ENCODE data around the gene TMEM184B.

The TMEM184B gene

DNA sequence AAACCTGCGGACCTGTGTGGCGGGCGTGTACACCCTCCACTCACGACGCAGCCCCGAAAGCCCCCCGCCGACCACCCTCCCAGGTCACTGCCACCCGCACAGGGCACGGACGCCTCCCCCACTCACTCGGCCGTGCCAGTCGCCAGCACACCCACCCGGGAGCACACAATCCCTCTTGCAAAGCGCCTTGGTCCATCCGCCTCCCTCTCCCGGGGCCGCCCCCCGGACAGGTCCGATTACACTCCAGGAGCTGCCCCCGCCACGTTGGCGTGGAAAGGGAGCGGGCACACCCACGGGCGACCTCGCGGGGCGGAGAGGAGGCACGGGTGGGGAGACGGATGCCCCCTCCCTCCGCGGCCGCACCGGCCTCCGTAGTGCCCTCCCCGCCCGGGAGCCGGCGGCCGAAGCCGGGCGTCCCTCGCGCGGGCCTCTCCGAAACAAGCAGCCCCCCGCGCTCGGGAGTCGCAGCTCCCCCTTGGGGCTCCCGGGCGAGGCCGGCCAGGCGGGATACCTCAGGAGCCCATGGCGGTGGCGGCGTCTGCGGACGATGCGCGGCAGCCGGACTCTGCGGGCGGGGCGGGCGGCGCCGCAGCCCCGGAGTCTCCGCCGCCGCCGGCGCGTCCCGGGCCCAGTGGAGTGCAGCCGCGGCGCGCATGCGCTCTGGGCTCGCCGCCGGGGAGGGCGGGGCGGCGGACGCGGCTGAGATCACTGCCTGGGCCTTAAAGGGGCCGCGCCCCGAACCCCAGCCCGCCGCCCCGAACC, at the start of gene TMEM184B:
Gene TMEM184B (minus strand): TSS at position 638 of the 762 bp plus-strand sequence. CDS start 25,049 bp downstream, outside the sequence.
- peak; percentile 70 for DNase-seq

- DNase-seq, result no peak
Observed at GRCh38 chr22:38320605-38321402, 48.0 kb upstream of the TMEM184B start.

- DNase-seq, result peak; percentile 13
Observed at GRCh38 chr22:38318792-38319773, 46.3 kb upstream of the TMEM184B start.

DNA sequence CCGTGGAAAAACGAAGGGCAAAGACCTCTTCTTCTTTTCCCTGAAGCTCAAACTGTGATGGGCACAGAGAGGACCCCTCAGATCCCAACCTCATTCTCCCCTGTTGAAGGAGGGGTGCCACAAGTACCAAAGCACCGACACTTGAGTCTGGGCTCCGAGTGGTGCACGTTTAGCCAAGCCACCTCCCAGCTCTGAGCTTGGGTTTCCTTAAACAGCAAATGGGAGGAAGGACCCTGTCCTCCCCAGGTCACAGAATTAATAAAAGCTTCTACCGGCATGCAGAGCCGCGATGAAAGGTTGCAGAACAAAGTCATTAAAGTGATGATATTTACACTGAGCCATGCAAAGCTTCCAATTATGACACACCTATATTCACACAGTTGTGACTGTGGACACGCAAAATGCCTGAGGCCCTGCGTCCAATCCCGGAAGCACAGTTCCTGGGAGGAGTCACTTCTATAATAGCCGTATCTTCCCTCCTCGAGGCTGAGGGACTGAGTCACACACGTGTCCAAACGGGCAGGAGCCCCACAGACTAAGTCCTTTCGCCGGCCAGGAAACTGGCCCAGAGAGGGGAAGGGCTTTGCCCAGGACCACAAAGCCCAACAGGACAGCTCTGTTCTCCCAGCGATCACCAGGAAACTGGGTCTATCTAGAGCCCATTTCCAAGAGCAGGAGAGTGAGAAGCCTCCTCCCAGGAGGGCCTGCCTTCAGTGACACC, 45.3 kb upstream of the TMEM184B start:
- DNase-seq, result no peak

GRCh38 chr22:38317122-38317994, 44.5 kb upstream of the TMEM184B start, which contains the start of gene CSNK1E:
Gene CSNK1E, minus strand, starts transcription at chr22:38317433. Its CDS starts 3,276 bp downstream, at chr22:38314157.
- DNase-seq, result peak; percentile 74

GRCh38 chr22:38316364-38317121, 43.7 kb upstream of the TMEM184B start:
- DNase-seq, result peak; percentile 56

DNA sequence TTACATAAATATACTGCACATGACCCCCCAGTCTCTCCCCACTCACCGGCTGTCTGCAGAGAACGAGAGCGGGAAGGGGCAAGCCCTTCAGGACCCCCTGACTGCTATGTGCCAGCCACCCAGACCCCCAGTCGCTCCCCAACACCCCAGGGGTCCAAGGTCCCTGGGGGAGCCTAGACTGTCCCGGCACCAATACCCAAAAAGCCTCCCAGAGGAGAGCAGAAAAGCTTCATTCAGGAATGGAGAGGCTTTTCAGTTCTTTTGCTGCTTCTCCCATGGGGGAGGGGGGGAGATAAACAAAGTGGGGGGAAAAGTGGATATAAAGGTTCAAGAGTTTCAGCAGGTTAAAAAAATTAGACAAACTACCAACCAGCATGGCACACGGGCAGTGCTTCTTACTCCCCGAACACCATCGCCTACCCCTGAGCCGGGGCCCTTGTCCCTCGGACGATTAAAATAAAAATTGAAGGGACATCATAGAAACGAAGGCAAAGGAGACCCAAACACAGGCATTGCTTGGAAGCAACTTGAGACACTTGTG, 43.1 kb upstream of the TMEM184B start:
- DNase-seq, result peak; percentile 56

- DNase-seq, result peak; percentile 12
Observed at GRCh38 chr22:38314933-38315822, 42.4 kb upstream of the TMEM184B start.

DNA sequence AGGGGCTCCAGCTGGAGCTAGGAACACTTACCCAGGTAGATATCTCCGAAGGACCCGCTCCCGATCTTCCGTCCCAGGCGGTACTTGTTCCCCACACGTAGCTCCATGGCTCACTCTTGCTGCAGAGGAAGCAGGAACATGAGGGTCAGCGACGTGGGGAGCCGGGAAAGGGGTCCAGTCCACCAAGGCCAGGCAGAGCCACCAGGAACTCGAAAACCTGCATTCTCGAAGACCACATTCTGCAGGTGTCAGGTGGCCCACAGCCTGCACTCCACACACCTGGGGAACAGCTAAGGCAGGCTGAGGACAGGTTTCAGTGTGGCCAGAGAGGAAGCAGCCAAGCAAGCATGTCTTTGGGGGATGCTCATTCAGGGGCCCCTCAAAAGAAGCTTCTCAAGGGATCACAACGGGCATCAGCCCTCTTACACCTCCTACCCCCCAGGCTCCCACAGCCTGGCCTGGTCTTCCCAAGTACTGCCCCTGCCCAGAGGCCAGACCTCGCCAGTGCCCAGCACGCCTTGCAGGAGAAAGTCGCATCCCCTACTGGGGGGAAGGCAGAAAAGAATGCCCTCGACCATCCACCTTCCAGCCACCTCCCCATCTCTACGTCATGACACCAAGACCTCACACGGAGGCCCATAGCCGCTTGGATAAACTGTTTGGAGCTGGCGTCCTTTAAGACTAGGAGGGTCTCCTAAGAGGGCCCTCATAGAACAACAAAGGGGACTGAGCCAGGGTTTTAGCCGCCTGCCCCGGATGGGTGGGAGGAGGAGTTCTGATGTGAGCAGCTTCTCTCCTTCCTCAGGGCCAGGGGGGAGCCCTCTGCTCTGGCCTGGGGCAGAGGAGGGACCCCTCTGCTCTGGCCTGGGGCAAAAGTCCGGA, 41.5 kb upstream of the TMEM184B start:
- DNase-seq, result no peak

DNA sequence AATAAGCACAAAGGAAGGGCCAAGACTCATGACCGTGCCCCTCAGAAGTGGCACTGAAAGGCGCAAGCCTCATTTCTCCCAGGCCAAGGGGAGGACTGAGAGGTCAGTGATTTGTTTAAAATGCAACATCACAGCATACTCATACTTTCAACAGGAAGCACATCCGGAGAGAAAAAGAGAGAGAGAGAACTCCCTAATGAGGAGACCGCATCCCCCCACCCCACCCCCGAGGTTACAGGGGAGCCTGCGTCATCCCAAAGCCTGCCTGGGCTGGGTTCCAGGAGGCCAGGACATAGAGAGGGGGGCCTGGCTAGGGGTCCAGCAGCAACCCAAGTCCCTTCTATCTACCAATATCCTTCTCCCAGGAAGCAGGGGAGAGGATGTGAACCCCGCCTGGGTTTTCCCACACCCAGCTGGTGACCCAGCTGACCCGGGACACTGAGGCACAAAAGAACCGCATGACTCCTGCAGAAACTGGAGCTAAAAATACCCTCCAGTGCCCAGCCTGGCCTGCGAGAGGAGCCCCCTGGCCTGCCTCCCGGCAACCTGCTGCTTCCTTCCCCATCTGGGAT, 40.7 kb upstream of the TMEM184B start:
- DNase-seq, result no peak

DNA sequence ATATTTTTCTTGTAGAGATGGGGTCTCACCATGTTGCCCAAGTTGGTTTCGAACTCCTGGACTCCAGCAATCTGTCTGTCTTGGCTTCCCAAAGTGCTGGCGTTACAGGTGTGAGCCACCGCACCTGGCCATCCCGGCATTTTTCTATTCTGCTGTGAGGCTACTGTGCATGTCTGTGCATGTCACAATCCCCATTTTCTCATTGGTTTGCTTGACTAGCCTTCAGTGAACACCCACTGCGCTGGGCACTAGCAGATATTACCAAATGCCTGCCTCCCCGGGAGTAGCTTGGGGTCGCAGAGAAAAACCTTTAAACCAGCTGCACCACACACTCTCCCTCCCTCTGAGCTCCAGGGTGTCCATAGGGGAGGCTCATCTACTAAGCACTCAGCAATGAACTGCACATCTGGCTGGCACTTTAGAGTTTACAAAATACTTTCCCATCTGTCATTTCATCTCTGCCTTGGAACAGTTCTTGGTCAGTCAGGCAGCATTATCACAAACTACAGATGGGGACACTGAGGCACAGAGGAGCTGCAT, 39.5 kb upstream of the TMEM184B start:
- DNase-seq, result no peak

GRCh38 chr22:38311323-38311620, 38.5 kb upstream of the TMEM184B start:
- no peak for DNase-seq

- no peak for DNase-seq
Observed at GRCh38 chr22:38310518-38311322, 37.9 kb upstream of the TMEM184B start.

- peak; percentile 24 for DNase-seq
Observed at GRCh38 chr22:38309614-38310517, 37.1 kb upstream of the TMEM184B start.

- no peak for DNase-seq
Observed at GRCh38 chr22:38308791-38309498, 36.1 kb upstream of the TMEM184B start.

All from NCI-H82 (cell line).